ENCODE data around the gene VAMP7.

DNA sequence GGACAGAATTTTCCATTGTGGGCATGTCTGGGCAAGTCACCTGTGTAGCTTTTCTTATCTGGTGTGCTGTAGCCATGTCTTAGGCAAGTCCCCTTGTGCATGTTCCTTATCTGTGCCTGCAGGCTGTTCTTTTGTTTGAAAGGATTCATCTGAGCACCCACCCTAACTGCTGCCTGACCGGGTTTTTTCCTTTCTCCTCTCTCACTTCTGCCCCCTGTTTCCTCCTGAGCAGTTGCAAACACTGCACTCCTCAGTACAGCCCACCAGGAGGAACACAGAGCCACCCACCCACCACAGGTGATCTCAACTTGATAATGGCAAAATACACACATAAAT, 87.1 kb downstream of the VAMP7 start:
- TF ChIP-seq, protein P1, sequence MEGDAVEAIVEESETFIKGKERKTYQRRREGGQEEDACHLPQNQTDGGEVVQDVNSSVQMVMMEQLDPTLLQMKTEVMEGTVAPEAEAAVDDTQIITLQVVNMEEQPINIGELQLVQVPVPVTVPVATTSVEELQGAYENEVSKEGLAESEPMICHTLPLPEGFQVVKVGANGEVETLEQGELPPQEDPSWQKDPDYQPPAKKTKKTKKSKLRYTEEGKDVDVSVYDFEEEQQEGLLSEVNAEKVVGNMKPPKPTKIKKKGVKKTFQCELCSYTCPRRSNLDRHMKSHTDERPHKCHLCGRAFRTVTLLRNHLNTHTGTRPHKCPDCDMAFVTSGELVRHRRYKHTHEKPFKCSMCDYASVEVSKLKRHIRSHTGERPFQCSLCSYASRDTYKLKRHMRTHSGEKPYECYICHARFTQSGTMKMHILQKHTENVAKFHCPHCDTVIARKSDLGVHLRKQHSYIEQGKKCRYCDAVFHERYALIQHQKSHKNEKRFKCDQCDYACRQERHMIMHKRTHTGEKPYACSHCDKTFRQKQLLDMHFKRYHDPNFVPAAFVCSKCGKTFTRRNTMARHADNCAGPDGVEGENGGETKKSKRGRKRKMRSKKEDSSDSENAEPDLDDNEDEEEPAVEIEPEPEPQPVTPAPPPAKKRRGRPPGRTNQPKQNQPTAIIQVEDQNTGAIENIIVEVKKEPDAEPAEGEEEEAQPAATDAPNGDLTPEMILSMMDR (IDR thresholded peaks at IDR 0.05; ENCODE audit: insufficient read depth, low read length, poor library complexity, severe bottlenecking), result no peak
- no peak for TF ChIP-seq EZH2phosphoT487 (conservative IDR thresholded peaks at IDR 0.05; ENCODE audit: low read length)

Measured in SU-DHL-6 (cell line).